ENCODE results near the gene XPO6.

XPO6 gene

DNA sequence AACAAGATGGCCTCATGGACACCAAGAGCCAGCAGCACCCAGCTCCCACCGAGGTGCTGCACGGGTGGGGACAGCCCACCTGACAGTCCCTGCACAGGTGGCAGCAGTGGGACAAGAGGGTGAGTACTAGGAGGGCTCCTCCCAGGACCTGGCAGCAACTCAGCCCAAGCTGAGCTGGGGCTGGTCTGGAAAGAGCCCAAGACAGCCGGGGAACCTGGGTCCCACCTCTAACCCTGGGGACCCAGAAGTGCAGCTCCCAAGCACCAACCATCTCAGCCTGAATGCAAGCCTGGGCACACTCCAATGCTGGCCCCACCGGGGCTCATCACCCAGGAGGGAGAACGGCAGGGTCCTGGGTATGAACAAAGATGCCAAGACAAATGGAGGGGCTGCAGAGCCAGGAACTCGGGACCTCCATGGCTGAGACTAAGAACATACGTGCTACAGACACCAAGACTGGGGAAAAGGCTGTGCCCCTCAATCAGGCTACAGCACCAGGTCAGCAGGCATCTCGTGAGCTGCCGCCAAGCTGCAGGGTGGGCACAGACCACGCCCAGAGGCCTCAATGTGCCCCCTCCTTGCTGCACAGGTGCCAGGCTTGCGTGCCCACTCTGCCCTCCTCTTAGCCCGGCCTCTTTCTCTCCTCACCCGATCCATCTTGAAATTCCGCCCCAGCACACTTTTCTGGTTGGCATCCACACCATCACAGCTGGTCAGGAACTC, 110.8 kb downstream of the XPO6 start:
- DNase-seq (ENCODE audit: low read depth), result no peak
- TF ChIP-seq, protein P1, sequence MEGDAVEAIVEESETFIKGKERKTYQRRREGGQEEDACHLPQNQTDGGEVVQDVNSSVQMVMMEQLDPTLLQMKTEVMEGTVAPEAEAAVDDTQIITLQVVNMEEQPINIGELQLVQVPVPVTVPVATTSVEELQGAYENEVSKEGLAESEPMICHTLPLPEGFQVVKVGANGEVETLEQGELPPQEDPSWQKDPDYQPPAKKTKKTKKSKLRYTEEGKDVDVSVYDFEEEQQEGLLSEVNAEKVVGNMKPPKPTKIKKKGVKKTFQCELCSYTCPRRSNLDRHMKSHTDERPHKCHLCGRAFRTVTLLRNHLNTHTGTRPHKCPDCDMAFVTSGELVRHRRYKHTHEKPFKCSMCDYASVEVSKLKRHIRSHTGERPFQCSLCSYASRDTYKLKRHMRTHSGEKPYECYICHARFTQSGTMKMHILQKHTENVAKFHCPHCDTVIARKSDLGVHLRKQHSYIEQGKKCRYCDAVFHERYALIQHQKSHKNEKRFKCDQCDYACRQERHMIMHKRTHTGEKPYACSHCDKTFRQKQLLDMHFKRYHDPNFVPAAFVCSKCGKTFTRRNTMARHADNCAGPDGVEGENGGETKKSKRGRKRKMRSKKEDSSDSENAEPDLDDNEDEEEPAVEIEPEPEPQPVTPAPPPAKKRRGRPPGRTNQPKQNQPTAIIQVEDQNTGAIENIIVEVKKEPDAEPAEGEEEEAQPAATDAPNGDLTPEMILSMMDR (IDR thresholded peaks at IDR 0.05; ENCODE audit: control insufficient read depth, insufficient read depth, low read depth, low read length, missing control alignments), result no peak
- H3K4me3 ChIP-seq (ENCODE audit: control insufficient read depth, low read depth, low read length), result no peak overlapping the region

GRCh38 chr16:28098959-28099945, 112.5 kb downstream of the XPO6 start:
- TF ChIP-seq, protein P1 (IDR thresholded peaks at IDR 0.05; ENCODE audit: control insufficient read depth, insufficient read depth, low read depth, low read length, missing control alignments), result no peak
- no peak overlapping the region for H3K4me3 ChIP-seq (ENCODE audit: control insufficient read depth, low read depth, low read length)
- no peak for DNase-seq (ENCODE audit: low read depth)

- TF ChIP-seq, protein P1 (IDR thresholded peaks at IDR 0.05; ENCODE audit: control insufficient read depth, insufficient read depth, low read depth, low read length, missing control alignments), result no peak
- no peak overlapping the region for H3K4me3 ChIP-seq (ENCODE audit: control insufficient read depth, low read depth, low read length)
- no peak for DNase-seq (ENCODE audit: low read depth)
These were observed 113.4 kb downstream of the XPO6 start for GRCh38 chr16:28098171-28098958.

DNA sequence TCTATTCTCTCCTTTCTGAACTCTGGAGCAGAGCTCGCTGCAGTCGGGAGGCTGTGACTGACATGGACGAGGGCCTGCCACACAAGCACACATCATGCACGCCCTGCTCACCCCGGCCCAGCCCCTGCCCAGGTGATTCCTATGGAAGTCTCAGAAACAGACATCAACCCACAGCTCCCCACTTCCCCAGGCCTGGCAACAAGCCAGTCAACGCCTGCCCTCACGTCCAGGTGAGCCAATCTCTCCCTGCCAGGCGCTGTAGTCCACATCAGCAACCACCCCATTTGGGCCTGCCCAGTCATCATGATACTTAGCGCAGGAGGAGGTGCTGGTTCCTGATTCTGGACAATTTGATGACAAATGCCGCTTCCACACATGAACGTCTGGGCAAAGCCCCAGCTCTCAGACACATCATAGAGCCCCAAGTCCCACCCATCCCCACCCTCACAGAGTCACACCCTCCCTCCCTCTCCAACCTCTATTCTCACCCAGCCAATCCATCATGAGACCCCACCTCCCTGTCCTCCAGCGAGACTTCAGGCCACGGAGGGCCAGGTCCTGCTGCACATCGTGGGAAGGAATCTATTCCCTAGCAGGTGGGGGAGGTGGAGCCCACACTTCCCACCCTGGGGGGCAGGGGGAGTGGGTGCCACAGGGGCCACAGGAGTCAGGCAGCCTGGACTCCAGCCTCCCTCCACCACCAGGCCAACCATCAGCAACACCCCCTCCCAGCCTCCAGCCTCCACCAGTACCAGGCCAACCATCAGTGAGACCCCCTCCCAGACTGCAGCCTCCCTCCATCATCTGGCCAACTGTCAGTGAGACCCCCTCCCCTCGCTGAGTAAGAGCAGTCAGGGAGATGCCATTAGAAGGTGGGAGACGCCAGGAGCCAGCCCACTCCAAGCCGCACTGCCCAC, 114.5 kb downstream of the XPO6 start:
- TF ChIP-seq, protein P1 (IDR thresholded peaks at IDR 0.05; ENCODE audit: control insufficient read depth, insufficient read depth, low read depth, low read length, missing control alignments), result no peak
- DNase-seq (ENCODE audit: low read depth), result no peak
- H3K4me3 ChIP-seq (ENCODE audit: control insufficient read depth, low read depth, low read length), result no peak overlapping the region

- TF ChIP-seq, protein P1 (IDR thresholded peaks at IDR 0.05; ENCODE audit: control insufficient read depth, insufficient read depth, low read depth, low read length, missing control alignments), result no peak
- no peak for DNase-seq (ENCODE audit: low read depth)
- H3K4me3 ChIP-seq (ENCODE audit: control insufficient read depth, low read depth, low read length), result no peak overlapping the region
These were observed 118.4 kb downstream of the XPO6 start for GRCh38 chr16:28093385-28093725.

Measured in AG09309 (cell line).